ENCODE results near the gene KCNH6. TPM values are rescaled to one million over a fixed set of nuclear protein-coding genes. Genes with fewer than 3 reads are reported as not detected.

KCNH6 gene
- total RNA-seq, 4 donors from 2014 or later, result not detected

- Histone ChIP-seq H3K4me1 (no peaks in the 10 kb centered on the region), H3K4me3 (no peak overlapping the region), H3K27me3 (no peaks in the 10 kb centered on the region), H3K36me3 (no peaks in the 10 kb centered on the region), H3K9me3 (no peaks in the 10 kb centered on the region), H3K27ac (no peak overlapping the region)
- no peak for DNase-seq (ENCODE audit: low spot score in 2 of 2)
- TF ChIP-seq EP300 (IDR thresholded peaks at IDR 0.05) (no peak), POLR2A (IDR thresholded peaks at IDR 0.05) (no peak), CTCF (IDR thresholded peaks at IDR 0.05) (no peak)
- 88% methylated on average over 6 of the region's 6 CpGs for WGBS, 2 donors
Measured at GRCh38 chr17:63492940-63493339, 30.2 kb upstream of the KCNH6 start.

- no peaks in the 10 kb centered on the region for H3K4me1 ChIP-seq
- H3K9me3 ChIP-seq, result no peaks in the 10 kb centered on the region
- WGBS, 2 donors, result 86 to 87% methylated on average over 9 of the region's 9 CpGs
- no peaks in the 10 kb centered on the region for H3K27me3 ChIP-seq
- no peak overlapping the region for H3K27ac ChIP-seq
- TF ChIP-seq CTCF (IDR thresholded peaks at IDR 0.05) (no peak), POLR2A (IDR thresholded peaks at IDR 0.05) (no peak), EP300 (IDR thresholded peaks at IDR 0.05) (no peak)
- no peak for DNase-seq (ENCODE audit: low spot score in 2 of 2)
- no peak overlapping the region for H3K4me3 ChIP-seq
- no peaks in the 10 kb centered on the region for H3K36me3 ChIP-seq
Measured at GRCh38 chr17:63493411-63493810, 29.7 kb upstream of the KCNH6 start.

GRCh38 chr17:63494300-63494928 is 28.7 kb upstream of the KCNH6 start:
- H3K9me3 ChIP-seq, result no peaks in the 10 kb centered on the region
- no peak for TF ChIP-seq CTCF (IDR thresholded peaks at IDR 0.05)
- no peak for TF ChIP-seq POLR2A (IDR thresholded peaks at IDR 0.05)
- TF ChIP-seq EP300 (IDR thresholded peaks at IDR 0.05), result no peak
- H3K4me1 ChIP-seq, result no peaks in the 10 kb centered on the region
- H3K4me3 ChIP-seq, result no peak overlapping the region
- no peaks in the 10 kb centered on the region for H3K27me3 ChIP-seq
- H3K36me3 ChIP-seq, result no peaks in the 10 kb centered on the region
- DNase-seq (ENCODE audit: low spot score in 2 of 2), result no peak
- 78 to 87% methylated on average over 10 to 12 of the region's 12 CpGs for WGBS, 2 donors
- H3K27ac ChIP-seq, result no peak overlapping the region

- no peak overlapping the region for H3K27ac ChIP-seq
- no peak for TF ChIP-seq EP300 (IDR thresholded peaks at IDR 0.05)
- no peak for TF ChIP-seq CTCF (IDR thresholded peaks at IDR 0.05)
- no peak for TF ChIP-seq POLR2A (IDR thresholded peaks at IDR 0.05)
- H3K27me3 ChIP-seq, result no peaks in the 10 kb centered on the region
- no peak for DNase-seq (ENCODE audit: low spot score in 2 of 2)
- H3K36me3 ChIP-seq, result no peaks in the 10 kb centered on the region
- no peaks in the 10 kb centered on the region for H3K9me3 ChIP-seq
- H3K4me3 ChIP-seq, result no peak overlapping the region
- WGBS, 2 donors, result 62 to 71% methylated on average over 5 to 6 of the region's 6 CpGs
- no peaks in the 10 kb centered on the region for H3K4me1 ChIP-seq
Measured at GRCh38 chr17:63495491-63495890, 27.7 kb upstream of the KCNH6 start.

- no peak overlapping the region for H3K27ac ChIP-seq
- no peaks in the 10 kb centered on the region for H3K27me3 ChIP-seq
- no peaks in the 10 kb centered on the region for H3K36me3 ChIP-seq
- no peak overlapping the region for H3K4me3 ChIP-seq
- no peak for DNase-seq (ENCODE audit: low spot score in 2 of 2)
- TF ChIP-seq CTCF (IDR thresholded peaks at IDR 0.05), result no peak
- no peak for TF ChIP-seq POLR2A (IDR thresholded peaks at IDR 0.05)
- no peak for TF ChIP-seq EP300 (IDR thresholded peaks at IDR 0.05)
- no peaks in the 10 kb centered on the region for H3K9me3 ChIP-seq
- 87 to 89% methylated on average over 11 to 12 of the region's 12 CpGs for WGBS, 2 donors
- H3K4me1 ChIP-seq, result no peaks in the 10 kb centered on the region
Measured at GRCh38 chr17:63496177-63496576, 27.0 kb upstream of the KCNH6 start.
